ENCODE results near the gene MEF2C. TPM values are rescaled to one million over a fixed set of nuclear protein-coding genes. Genes with fewer than 3 reads are reported as not detected.
A peak's percentile ranks its signal among the peaks of the same experiment; 100 is the strongest.
"Not testable (repeated sequence)": the region's sequence is repeated elsewhere in the genome, so short reads cannot be mapped to it uniquely, and the experiment has no call there.

Gene MEF2C
- 4.5 TPM for total RNA-seq

DNA sequence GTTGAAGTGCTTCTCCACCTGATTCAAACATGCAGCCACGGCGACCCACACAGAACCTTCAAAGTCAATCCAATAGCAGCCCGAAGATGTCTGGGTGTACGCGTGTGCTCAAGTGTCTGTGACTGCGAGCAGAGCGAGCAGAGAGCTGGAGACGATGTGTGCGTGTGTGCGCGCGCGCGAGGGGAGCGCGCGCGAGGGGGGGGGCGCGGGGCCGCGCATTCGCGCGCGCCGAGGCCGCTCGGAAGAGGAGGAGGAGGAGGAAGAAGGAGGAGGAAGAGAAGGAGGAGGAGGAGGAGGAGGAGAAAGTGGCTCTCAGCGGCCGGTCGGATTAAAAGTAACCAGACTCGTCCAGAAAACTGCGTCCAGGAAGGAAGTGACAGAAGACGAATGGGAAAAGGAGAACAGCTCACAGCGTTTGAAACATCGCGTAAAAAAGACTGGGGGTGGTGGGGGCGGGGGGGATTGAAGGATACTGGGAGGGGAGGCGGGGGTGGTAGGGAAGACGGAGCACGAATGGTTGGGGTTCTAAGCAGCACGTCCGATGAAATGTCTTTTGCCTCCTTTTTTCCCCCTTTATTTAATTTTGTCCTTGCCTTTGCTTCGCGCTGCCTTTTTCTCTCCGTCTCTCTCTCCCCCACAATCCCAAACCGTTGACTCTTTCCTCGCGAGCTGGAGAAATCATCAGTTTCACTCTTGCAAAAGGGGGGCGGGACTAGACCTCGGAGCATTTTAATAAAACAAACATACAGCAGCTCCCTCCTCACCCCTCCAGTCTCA lies at the start of gene MEF2C:
MEF2C (minus strand) TSS at position 126 of the 777 bp plus-strand sequence. CDS start 59,396 bp downstream, outside the sequence.
- ATAC-seq: peak; percentile 81

DNA sequence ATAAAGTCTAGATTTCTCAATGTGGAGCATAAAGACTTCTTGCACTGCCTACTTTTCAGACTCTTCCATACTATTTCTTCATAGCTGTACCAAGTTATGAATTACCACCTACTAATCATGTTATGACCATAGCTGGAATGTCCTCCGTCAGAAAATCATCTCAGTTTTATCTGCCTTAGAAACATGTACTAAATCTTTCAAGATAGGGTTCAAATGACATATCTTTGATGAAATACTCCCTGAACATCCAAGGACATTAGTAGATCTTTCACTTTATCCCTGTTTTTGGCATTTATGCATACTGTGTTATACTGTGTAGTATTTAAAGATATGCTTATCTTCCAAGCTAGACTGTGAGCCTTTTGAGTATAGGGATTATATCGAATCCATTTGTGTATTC lies 49.6 kb upstream of the MEF2C start:
- no peak for ATAC-seq

DNA sequence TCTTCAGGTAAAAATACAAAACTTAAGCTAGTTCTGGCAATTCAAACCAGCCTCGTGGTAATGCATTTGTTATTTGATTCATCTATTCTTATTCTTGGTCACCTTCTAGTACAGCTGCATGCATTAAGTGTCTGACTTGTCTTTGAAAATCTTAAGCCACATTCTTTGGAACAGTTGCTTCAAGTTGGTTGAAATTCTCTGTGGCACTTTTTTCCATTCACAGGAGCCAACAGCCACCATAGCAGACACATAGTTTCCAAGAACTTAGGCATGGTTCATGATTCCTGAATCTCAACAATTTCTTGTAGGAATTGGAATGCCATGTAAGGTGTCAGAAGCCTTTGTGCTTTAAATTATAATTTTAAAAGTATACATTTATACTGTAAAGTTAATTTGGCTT lies 47.4 kb upstream of the MEF2C start:
- no peak for ATAC-seq

DNA sequence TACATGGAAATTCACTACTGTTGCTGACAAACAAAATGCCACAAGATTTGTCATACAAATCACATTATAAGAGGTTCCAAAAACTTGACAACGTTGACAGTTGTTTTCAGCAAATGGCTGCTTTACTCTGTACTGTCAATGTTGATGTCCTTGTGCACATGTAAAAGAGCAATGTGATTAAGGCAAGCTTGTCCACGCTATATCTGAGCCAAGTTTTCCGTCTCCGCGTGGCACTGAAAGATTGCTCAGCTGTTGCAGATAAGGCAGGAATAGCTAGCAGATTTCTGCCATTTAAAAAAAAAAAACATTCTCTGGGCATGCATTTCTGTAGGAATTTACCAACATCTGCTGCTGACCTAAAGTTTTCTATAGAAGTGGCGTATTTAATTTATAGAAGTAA lies 46.4 kb upstream of the MEF2C start:
- ATAC-seq: no peak

DNA sequence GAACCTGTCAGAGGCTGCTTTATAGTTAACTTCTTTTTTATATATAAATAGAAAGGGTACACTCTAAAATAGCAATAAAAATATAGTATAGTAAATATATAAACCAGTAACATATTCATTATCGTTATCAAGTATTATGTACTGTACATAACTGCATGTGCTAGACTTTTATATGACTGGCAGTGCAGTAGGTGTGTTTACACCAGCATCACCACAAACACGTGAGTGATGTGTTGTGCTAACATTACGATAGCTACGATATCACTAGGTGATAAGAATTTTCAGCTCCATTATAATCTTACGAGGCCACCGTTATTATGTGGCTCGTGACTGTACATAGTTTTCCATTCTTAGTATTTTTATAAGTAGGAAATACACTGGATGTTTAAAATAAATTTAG lies 43.8 kb upstream of the MEF2C start:
- no peak for ATAC-seq

DNA sequence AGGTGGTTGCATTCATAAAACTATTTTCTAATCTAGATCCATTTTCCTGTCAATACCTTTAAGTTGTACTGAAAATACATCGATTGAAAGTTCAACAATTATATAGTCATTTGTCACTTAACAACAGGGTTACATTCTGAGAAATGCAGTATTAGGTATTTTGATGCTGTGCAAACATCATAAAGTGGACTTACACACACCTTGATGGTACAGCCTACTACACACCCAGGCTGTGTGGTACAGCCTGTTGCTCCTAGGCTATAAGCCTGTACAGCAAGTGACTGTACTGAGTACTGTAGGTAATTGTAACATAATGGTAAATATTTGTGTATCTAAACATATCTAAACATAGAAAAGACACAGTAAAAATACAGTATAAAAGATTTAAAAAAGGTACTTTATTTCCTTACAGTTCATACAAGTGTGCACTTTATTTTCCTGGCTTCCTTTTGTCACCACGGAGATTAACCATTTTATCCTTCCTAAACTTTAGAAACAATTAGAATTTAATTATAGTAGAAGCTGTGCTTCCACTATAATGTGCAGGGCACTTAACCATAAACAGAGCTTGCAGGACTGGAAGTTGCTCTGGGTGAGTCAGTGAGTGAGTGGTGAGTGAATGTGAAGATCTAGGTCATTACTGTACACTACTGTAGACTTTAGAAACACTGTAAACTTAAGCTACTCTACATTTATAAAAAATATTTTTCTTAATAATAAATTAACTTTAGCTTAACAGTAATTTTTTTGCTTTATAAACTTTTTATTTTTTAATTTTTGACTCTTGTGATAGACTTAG lies 42.9 kb upstream of the MEF2C start:
- ATAC-seq: no peak

DNA sequence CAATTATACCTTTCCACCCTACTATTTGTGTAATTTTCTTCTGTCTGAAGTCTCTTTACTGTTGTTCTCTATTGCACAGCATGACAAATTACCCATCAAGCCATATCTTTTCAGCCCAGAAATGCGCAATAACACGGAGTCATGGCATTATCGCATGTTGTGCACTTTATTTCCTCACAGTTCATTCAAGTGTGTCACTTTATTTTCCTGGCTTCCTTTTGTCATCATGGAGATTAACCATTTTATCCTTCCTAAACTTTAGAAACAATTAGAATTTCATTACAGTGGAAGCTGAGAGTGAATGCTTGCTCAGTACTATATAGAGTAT lies 41.3 kb upstream of the MEF2C start:
- no peak for ATAC-seq

DNA sequence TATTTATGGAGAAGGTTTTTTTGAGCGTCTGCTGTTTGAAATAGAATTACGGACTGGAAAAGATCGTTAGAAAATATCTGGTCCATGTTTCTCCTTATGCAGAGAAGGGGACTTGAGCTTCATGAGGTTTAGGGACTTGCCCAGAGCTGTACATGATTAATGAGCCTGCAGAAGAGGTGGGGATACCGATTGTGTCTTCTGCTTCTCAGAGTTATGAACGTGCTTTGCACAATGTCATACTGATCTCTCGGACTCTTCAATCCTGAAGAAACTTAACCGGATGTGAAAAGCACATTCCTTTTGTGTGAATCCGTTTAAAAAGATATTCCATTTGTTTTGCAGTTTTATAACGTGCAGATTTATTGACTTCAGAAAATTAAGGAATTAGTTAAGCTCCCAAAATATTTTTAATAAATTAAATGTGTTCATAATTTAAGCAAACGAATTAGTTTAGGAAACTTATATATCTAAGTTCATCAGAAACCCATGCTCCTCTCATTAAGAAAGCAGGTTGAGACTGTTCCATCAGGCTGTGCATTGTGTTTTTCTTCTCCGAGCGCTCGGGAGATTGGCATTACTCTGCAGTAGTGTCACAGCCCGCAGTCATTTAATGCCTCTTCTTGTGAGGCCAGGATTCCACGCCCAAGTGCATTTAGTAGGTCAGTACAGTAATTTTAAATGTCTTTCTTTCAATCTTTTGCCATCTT lies 40.8 kb upstream of the MEF2C start:
- no peak for ATAC-seq

DNA sequence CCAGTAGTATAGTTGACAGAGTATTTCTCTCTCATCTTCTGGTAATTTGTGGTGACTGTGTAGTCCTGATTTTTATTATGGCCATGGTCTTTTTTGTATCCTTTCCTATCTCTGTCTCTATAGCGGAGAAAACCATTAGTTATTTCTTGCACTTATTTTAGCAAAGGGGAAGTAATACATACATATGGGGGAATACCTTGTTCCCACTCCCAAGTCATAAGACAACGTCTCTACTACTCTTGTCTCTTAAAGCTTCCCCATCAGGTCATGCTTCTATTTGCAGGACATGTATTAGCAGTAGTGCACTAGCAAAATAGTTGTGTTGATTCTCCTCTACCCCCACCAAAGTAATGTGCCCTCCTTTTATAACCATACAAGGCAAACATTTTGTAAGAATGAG lies 29.8 kb upstream of the MEF2C start:
- not testable (repeated sequence) for ATAC-seq

DNA sequence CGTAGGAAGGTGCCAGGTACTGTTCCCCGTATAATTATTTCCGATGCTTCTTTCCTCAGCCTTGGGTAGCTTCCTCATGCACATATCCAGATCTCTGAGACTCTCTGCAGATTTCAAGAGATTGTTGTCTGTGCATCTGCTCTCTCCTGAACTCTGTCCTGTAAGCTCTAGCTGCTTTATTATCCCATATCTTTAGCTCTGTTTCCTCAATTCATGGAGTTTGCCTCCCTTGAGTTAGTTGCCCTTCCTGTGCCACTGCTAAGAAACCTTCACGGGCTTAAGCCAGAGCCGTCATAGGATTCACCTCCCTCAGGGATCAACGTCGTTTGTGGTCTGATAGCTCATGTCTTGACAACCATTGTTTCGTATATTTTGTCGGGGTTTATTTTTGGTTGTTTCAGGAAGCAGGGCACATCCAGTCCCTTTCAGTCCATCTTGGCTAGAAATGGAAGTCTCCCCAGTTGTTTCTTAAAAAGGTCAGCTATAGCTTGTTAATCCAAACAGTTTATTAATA lies 28.1 kb upstream of the MEF2C start:
- ATAC-seq: not testable (repeated sequence)

DNA sequence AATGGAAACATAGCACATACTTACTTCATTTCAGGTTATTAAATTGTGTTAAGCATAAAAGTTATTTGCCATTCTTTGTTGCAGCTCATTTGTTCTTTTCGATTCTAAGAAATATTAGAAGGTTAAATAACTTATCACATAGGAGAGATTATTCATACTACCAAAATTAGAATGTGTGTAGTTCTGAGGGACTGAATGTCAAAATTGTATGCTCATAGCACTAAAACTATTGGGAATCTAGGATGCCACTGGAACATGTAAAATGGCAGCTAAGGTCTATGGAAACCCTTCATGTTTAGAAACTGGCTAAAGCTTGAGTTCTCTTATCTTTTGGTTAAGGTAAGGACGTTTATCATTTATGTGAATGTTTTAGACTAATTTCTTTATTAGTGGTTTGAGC lies 21.5 kb upstream of the MEF2C start:
- ATAC-seq: not testable (repeated sequence)

DNA sequence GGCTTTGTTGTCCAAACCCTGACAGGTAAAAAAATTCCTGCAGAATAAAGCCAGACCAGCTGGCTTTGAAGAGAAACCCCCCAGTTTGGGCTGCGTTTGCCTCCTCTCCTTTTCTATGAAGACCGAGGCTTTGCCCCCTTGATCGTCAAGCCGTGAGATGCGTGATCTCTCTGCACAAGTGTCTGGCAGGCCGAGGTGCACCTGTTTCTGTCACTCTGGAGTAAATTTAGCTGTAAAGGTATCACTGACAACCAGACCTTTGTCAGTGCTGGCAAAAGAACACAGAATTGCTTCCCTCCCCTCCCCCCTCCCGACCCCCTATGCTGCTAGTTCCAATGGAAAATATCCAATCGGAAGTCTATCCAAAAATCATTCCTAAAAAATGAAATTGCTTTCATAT lies 21.0 kb upstream of the MEF2C start:
- not testable (repeated sequence) for ATAC-seq

DNA sequence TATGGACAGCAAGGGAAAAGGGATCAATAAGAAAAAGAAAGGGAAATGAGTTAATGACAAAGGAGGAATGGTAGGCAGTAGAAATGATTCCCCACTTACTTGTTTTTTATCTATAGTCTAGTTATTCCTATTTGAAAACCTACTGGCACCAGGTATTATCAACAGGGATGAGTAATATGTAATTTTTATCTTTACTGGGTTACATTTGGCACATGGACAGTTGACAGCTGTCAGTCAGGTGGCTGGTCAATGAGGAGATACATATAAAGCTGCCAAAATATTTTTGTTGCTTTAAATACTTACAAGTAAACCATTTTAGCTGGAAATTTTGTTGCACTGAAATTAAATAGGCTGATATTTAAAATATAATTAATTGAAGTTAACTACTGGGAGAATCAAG lies 18.1 kb upstream of the MEF2C start:
- ATAC-seq: not testable (repeated sequence)

DNA sequence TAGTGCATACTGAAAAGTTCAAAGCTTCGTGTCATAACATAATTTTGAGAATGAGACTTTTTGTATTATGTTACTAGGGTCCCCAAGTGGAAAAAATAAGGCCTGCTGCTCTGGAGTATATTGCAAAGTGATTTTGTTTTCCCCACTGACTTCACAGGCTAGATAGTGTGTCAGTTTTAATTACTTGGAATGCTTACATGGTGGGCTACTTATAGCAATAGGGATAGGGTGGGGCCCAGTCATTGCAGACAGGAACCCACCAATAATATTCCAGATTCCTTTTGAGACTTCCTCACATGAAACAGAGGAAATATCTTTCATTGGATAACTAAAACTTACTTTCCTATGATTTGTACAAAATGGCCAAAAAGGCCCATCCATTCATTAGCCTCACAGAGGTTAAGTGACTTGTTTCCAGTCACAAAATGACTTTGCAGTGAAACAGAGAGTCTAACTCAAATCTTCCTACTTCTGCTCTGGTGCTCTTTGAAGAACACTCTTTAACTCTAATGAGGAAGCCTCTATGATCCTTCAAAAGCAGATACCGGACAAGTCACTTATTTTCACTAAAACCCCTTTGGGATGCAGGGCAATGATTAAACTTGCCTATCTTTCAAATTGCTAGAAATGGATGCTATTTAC lies 16.2 kb upstream of the MEF2C start:
- no peak for ATAC-seq

DNA sequence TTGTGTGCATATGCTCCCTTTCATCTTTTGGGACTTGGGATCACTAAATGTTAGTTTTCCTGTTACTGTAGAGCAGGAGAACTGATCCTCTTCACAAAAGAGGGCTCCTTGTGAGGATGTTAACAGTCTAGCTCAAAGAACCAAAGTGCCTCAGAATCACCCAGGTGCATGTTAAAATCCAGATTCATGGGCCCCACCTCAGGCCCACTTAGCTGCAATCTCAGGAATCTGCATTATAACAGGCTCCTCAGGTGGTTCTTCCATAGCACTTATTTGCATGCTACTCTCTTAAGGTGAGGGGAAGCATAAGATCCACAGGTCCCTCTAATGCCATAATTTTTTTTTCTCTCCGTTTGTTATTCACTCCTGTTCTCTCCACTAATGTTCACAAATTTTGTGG lies 14.8 kb upstream of the MEF2C start:
- ATAC-seq: no peak

DNA sequence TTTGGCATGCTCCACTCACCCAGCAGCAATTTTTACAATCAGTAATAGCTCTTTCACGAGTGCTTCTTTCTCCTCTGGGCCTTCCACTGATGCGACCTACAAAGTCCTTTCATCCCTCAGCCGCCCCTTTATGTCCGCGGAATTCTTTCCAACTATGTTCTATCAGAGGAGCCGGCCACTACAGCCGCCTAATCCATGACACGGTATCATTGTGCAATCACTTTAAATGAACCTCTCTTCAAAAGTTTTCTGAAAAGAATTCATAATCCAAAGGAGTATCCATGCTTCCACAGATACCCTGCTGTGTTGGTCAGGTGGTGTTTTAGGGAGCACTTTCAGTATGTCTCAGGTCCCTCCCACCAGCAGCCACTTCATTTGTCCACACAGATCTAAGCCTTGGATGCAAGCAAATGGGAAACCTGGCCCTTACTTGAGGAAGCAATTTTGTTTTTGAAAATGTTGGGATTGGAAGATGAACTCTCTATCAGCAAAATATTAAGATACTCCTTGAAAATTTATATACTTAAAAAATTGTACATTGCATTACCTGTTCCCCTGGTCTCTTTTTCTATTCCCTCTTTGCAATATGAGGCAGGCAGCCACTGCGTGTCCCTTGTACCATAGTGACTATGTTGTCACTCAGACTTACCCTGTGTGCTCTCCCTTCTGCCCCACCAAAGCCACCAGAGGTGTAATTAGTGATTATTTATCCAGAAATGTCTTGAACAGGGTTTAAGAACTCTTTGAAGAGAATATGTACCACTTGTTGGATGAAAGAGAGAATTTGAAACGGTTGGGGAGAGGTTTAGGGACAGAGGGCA lies 12.9 kb upstream of the MEF2C start:
- ATAC-seq: no peak

DNA sequence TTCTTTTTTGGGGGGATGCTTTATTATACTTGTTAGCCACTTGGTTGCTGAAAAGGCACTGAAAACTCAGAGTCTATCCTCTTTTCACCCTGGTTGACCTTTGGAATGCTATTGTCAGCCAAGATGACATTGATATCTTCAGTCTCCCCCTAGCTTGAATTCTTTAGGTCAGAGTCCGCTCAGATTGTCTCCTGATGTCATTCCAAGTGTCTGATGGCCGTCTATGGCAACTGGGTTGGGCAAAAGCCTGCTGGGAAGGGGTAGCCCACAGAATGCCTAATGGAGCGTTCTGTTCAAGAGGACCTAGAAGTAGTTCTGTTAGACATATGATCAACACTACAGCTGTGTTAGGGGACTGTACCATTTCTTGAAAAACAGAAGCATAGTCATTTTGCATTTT lies 9.7 kb upstream of the MEF2C start:
- no peak for ATAC-seq

DNA sequence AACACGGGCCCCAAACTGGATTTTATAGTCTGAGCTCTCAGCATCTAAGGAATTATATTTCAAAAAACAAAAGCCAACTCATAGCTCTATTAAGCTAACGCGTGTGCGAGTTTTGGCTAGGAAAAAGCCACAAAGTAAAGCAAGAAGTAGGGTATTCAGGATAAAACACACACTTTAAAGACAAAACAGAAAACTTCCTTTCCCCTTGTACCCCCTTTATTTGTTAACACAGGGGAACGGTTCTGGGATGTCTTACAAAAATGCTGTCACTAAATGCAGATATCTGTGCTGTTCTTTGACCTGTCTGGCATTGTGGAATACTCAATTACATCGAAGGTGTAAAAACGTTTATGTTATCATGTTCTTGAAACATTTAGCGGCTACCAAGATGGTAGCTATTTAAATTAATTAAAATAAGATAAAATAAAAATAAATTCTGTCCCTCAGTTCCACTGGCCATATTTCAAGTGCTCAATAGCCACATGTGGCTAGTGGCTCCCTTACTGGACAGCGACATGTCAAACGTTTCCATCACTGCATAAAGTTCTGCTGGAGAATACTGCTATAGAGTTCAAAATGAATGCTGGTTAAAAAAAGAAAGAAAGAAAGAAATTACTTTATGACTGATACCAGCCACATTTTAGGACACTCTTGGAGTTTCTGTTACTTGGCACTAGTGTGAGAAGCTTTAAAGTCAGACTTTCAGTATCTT lies 7.2 kb upstream of the MEF2C start:
- no peak for ATAC-seq

DNA sequence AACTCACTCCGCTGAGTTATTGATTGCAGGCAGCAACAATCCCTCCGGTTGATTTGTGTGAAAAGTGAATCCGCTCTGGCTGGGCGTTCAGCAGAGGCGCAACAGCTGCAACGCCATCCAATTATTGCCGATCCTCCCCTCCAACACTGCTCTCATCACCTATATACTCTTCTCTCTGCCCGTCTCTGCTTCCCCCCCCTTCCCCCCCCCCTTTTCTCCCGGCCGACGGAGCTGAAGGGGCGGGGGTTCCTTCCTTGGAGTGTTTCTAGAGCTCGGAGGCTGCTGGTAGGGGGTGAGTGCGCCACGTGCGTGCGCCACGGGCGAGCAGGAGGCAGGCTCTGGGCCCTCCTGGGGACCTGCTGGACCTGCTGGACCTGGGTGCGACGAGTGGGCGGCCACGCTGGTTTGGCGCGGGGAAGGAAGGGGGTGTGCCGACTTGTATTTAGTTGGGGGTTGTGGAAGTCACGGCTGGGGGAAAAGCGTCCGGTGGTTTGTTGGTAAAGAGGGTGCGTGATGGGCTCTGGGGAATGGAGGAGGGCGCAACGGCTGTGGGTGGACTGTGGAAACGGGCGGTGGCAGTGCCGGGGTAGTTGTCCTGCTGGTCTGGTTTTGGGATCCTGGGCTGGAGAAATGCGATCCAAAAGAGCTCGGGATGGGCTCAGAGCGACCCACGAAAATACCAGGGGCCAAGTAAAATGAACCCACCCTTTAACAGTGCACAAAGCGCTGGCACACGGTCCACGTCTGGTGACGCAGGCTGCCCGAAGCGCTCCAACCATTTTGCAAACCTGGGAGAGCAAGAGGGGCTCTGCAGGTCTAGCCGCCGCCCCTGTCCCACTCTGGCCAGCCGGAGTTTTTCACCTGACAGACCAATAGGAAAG lies 6.4 kb upstream of the MEF2C start:
- ATAC-seq: peak; percentile 62

DNA sequence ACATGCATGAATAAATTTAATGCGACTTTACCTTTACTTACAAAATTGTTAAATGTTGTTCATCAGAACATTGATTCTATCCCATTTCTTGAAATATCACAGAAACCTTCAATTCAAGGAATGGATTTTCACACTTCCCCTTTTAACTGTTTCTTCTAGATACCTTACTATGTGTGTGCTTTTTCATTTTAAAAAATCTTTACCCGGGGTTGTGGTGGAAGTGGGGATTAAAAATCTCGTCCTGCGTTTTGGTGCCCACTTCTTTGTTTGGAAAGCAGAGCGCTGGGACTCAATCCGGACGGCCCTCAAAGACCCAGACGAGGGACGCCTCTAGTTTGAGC lies 5.8 kb upstream of the MEF2C start:
- no peak for ATAC-seq

Data from esophagus mucosa (tissue), 1 donor.